HG03066 (cell line): ENCODE measurements around the gene IPO9.
"Not testable (repeated sequence)": the region's sequence is repeated elsewhere in the genome, so short reads cannot be mapped to it uniquely, and the experiment has no call there.

Experiments used
- ATAC-seq: cut with Tn5 transposase; IDR thresholded peaks from one replicate; pipeline ENCODE4 v1.9.1; 2021; ENCODE audit warnings: low read depth; ENCODE audit not compliant: unreplicated experiment

Gene IPO9

DNA sequence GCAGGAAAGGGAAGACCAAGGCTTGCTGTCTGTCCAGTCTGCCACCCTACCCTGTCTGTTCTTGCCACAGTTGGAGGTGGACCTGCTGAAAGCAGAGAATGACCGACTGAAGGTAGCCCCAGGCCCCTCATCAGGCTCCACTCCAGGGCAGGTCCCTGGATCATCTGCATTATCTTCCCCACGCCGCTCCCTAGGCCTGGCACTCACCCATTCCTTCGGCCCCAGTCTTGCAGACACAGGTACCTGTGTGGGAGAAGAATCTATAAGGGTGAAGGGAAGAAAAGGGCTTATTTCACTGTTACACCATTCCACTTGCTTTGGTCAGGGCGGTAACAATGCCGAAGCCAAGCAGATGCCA, 20.3 kb upstream of the IPO9 start:
- ATAC-seq = no peak

DNA sequence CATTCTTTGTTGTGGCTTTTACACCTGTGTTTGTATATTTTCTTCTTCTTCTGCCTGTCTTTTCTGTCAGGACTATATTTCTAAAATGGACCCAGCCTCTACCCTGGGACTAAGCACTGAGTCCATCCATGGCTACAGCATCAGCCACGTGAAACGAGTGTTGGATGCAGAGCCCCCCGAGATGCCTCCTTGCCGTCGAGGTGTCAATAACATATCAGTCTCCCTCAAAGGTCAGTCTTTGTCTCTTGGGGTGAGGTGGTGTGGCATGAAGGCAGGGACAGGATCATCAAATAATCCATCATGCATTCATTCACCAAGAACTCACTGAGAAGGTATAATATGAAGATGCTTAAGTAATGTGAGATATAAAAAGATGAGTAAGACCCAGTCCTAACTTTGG, 19.1 kb upstream of the IPO9 start:
- ATAC-seq = no peak

DNA sequence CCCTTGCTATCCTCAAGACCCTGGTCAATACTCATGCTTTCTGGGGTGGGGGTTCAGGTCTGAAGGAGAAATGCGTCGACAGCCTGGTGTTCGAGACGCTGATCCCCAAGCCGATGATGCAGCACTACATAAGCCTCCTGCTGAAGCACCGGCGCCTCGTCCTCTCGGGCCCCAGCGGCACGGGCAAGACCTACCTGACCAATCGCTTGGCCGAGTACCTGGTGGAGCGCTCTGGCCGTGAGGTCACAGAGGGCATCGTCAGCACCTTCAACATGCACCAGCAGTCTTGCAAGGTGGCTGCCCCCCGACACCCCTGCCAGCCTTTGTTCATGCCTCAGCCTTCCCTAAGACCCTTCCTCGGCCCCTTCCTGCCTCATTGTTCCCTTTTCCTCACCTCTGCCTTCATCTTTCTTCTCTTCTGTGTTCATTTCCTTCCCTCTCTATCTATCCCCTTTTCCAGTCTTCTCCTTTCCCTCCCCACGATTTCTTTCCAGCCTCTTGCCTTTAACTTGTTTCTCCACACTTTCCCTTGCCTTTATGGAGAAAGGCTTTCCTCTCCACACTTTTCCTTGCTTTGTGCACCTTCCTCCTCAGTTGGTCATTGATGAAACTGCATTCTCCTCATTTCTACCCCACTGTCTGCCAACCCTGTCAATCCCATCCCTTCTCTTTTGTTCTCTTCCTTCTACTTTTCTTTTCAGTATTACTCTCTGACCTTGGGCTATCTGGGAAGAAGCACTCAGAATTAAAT, 18.3 kb upstream of the IPO9 start:
- no peak for ATAC-seq

DNA sequence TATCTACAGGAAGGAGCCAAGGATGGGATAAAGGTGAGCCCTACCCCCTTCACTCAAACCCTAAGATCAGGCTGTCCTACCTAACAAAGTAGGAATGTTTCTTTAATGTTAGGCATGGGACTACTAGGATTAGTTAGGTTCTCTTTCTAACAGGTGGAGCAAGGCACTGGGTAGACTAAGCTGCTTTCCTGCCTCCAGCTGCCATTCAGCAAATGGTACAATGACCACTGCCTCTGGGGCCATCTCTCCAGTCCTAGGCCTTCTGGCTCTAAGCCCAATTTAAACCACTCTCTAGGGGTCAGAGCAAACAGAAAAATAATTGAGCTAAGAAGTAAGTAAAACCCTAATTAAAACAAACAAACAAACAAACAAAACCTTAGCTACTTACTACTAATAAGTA, 15.7 kb upstream of the IPO9 start:
- ATAC-seq = no peak

DNA sequence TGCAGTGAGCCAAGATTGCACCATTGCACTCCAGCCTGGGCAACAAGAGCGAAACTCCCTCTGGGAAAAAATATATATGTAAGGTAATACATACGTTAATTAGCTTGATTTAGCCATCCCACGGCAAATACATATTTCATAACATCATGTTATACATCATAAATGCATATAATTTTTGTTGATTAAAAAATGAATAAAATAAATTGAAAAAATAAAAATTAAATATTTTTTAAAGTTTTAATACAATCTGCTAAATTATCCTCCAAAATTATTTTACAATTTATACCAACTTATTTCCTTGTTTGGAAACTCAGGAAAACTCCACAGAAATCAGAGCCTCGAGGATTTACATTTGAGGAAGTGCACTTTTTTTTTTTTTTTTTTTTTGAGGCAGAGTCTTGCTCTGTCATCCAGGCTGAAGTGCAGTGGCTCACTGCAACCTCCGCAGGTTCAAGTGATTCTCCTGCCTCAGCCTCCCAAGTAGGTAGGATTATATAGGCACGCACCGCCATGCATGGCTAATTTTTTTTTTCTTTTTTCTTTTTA, 12.6 kb upstream of the IPO9 start:
- no peak for ATAC-seq

DNA sequence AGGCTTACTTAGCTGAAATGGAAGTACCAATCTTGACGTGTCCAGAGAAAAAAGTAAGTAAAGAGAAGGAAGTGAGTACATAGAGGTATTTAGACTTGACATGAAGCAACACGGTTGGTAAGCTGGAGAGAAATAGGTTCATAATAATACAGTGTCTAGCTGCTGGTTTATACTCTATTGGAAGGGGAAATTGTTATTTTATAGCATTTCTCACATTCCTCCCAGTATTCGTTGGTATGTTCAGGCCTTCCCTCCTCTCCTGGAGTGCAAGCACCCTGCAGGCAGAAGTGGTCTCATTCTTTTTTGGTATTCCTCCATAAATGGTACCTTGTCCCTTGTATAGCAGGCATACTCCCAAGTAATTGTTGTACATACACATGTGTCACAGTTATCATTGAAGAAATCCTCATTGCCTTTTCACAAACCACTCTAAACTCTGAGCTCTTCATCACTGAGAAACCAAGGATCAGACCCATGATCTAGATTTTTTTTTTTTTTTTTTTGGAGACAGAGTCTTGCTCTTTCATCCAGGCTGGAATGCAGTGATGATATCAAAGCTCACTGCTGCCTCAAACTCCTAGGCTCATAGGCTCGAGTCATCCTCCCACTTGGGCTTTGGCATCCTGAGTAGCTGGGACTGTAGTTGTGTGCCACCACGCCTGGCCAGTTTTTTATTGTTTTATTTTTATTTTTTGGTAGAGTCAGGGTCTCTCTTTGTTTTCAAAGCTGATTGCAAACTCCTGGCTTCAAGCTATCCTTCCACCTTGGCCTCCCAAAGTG, 9.8 kb upstream of the IPO9 start:
- ATAC-seq = no peak

DNA sequence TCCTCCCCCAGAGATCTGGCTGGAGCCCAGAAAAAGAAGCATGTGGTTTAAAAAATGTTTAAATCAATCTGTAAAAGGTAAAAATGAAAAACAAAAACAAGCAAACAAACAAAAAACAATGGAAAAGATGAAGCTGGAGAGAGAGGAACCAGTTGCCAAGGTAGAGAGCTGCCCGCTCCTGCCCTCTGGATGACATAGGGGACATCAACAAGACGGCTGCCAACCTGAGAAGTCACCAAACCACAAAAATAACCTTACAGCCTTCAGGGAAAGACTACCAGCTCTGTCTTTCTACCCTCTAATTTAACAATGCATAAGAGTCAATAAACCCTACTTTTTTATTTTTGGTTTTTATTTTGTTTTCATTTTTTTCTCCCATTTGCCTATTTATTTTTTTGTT, 8.5 kb upstream of the IPO9 start:
- no peak for ATAC-seq

DNA sequence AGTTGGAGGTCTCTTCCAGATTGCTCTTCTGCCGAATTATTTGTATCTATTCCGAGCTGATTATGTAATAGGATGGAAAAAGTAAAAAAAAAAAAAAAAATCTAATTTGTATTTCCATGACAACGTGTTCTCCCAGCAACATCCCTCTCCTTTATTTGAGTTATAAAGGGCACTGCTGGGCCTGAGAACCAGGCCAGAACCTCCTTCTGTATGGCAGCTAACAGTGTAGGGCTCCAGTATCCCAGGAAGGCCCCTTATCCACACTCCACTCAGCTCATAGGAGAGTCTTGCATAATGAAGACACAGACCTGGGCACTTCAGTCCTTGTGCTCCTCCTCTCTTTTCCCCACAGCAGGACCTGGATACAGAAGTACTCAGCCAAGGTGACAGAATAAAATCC, 3.7 kb upstream of the IPO9 start:
- no peak for ATAC-seq

DNA sequence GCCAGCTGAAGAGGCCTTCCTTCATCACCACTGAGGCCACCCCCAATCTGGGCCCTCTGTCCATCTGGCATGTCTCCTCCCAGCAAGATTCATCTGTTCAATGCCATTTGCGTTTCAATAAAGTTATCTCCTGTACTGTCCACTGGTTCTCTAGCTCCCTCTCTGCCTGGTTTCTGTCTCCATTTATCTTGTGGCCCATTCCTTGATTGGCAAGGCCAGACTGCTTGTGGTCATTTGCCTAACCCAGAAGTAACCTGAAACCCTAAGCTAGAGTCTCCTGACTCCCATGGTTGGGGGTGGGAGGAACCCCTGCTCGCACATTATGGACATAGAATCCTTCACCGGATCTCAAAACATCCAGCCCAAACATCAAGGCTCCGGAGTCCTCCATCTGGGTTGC, 2.1 kb upstream of the IPO9 start:
- ATAC-seq = no peak

DNA sequence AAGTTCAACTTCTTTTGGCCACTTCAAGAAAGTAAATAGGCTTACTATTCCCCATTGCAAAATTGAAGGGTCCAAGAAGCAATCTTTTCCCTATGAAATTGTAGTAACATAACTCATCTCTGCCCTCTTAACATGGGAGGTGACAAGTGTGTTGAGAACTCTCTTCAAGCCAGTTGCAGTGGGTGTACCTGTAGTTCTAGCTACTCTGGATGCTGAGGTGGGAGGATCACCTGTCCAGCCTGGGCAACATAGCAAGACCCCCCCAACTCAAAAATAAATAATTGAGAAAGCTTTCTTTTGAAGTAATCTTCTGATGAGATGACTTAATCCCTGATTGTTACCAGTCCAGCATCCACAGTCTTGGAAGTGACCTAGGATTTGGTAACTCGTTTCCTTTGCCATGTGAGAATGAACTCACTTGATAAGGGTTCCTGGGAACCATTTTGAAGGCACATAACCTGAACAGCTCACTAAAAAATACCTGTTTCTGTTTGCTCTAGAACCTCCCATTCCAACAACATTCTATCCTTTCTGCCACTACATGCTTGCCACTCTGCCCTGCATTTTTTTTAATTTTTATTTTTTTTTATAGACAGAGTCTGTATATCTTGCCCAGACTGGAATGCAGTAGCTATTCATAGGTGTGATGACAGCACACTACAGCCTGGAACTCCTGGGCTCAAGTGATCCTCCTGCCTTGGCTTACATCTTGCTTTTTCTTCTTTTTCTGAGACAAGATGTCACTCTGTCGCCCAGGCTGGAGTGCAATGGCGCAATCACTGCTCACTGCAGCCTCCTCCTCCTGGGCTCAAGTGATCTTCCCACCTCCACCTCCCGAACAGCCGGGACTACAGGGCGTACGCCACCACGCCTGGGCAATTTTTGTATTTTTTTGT, 1.4 kb upstream of the IPO9 start:
- ATAC-seq = no peak

DNA sequence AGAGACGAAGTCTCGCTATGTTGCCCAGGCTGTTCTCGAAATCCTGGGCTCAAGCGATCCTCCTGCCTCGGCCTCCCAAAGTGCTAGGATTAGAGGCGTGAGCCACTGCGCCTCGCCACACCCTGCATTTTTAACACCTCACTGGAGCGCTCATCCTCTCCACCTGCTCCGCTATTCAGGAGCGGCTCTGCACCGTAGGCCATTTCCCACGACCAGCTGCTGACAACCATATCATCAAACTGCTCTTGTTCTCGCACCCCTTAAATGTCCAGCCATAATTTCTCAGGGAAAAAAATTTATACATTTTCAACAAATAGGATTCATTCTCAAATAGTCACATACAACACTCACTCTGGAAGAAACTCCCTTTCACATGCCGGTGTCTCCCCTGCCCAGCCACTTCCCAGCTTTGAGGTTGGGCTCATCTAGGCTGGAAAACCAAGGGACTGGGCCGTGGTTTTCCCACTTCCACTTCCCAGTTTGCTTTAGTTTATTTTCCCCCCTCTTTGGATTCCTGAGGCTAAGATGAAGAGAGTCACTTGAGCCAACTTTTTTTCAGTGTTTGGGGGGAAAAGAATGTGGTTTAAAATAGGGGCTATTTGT, 639 bp upstream of the IPO9 start:
- no peak for ATAC-seq

DNA sequence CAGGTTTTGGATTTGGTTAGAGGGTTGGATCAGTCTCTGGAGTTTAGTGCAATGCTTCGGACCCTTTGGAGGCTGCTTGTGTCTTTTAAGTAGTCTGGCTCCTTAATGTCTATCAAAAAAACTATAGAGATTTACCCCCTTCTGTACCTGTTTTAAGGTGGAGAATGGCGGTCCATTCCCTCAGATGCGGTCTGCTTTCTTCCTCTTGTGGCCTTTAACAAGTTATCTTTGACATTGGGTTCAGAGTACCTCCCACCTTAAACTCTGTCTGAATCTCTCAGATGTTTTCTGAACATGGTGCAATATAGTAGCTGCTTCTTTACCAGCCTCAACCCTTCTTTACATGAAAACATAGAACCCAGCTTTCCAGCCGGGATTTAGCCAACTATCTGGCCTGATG, 2.4 kb downstream of the IPO9 start:
- no peak for ATAC-seq

DNA sequence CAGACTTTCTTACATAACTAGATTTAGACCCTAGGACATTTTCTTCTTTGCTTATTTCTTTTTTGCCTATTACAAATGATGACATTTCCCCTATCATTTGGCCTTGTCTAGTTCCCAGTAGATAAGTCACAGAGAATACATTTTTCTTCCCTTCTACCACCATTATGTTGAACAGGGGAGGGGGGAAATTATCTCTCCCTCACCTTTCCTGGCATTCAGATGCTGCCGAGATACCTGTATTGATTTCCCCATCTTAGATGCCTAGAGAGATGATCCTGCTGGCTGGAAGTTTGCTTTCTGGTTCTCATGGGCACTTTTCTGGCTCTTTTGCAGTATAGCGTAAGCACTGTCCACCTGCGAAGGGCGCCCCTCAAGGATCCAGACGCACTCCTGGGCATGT, 5.7 kb downstream of the IPO9 start:
- no peak for ATAC-seq

DNA sequence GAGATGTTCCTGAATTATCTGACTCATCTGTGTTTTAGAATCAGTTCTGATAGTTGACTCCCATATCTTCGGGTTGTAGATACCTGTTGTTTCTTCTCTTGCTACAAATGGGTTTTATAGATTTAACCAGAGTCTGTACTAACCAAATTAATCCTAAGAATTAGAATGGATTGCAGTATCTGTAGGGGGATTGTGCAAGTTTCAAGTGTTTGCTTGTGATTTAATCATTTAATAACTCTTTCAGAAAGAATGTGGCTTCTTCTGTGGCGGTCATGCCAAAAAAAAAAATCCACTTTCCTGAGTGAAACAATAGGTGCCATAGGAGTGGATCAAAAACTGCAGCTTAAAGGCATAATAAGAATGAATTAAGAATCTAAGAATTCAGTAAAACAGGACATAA, 9.4 kb downstream of the IPO9 start:
- no peak for ATAC-seq

DNA sequence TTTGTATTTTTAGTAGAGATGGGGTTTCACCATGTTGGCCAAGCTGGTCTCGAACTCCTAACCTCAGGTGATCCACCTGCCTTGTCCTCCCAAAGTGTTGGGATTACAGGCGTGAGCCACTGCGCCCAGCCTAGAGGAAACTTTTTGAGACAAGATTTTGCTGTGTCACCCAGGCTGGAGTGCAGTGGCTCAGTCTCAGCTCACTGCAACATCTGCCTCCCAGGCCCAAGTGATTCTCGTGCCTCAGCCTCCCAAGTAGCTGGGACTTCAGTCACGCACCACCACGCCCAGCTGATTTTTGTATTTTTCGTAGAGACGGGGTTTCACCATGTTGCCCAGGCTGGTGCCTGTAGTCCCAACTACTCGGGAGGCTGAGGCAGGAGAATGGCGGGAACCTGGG, 10.1 kb downstream of the IPO9 start:
- ATAC-seq = not testable (repeated sequence)

DNA sequence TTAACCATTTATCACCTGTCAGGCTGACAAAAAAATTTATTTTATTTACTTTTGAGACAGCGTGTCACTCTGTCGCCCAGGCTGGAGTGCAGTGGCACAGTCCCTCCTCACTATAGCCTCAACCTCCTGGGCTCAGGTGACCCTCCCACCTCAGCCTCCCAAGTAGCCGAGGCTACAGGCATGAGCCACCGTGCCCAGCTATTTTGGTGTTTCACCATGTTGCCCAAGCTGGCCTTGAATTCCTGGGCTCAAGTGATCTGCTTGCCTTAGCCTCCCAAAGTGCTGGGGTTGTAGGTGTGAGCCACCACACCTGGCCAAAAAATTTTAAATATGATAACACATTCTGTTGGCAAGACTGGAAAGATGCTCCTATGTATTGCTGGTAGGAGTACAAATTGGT, 11.1 kb downstream of the IPO9 start:
- no peak for ATAC-seq

DNA sequence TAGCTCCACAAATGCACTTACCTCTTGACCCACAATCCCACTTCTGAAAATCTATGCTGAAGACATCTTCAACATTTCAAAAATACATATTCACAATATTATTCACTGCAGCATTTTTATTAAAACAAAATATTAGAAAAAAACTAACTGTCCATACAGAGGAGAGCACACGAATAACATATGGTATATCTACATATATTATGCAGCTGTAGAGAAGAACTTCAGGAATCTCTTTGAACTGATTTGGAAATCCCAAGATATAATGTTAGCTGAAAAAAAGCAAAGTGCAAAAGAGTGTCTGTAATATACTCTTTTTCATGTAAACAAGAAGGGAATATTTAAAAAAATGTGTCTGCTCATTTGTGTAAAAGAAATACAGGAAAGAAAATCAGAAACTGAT, 11.5 kb downstream of the IPO9 start:
- no peak for ATAC-seq

DNA sequence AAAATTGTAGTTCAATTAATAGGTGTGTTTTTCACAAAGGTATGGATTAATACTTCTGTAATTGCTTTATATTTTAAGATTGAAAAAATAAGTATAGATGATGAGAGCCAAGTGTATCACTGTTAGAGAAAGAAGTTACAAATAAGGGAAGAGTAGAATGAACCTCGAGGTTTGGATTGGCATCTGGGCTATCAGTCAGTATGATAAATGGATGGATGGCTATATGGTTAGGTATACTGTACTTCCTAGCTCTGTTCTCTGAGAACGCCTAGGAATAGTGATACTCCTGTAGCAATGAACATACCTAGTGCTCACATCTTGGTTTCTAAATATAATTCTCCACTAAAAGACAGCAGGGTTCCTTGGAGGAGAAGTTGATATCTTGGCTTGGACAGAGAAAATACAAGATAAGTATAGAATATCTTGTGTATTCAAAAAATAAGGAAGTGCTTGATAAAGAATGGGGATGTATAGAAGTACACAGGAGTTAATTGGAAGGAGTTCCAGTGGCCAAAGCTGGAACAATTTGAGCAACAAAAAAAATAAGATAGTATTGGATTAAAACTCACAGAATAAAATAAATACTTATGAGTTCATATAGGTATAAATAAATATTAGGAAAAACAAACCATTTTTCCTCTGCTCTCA, 12.4 kb downstream of the IPO9 start:
- no peak for ATAC-seq

DNA sequence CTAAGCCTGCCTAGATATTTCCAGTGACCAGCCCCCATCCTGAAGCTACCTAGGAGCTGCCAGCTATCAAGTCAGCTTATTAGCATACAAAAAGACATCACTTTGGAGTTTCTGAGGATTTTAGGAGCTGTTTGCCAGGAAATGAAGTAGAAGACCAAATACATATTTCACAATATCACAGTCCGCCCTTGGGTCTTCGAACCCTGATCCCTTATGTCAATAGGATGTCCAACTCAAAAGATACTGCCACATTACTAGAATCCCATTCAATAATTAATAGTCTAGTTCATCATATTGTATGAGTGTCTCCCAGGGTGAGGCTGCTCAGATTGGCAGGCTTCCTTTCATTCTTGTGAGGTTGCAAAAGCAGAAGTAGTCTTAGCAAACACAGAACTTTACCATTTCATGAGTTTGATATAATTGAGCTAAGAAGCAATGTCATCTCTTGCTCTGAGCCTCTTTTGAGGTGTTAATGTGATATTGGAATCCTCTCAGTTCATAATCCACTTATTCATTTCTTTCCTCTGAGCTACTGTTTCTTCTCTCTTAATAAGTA, 13.6 kb downstream of the IPO9 start:
- ATAC-seq = no peak
